DOHH2 (cell line): Measurements from ENCODE around the gene EGFLAM.

ENCODE experiments used
- H3F3A ChIP-seq: fragments of 200-600 bp; sonication (generic), shearing (Covaris generic); 2 replicates; pipeline ENCODE4 v1.6.0; 2016; ENCODE audit warnings: antibody characterized with exemption, mild to moderate bottlenecking; ENCODE audit not compliant: control insufficient read depth, insufficient read depth
- H3K27ac ChIP-seq: fragments of 200-600 bp; sonication (generic); 2 replicates; pipeline ENCODE4 v1.5.1; 2014; ENCODE audit warnings: low read depth, mild to moderate bottlenecking, low read length, moderate library complexity
- H3K27me3 ChIP-seq: fragments of 200-600 bp; sonication (generic); 2 replicates; pipeline ENCODE4 v1.6.1; 2014; ENCODE audit warnings: mild to moderate bottlenecking, low read length, mixed read lengths; ENCODE audit not compliant: control insufficient read depth
- H3K36me3 ChIP-seq: fragments of 200-600 bp; sonication (generic); 2 replicates; pipeline ENCODE4 v1.6.1; 2014; ENCODE audit warnings: mild to moderate bottlenecking, low read length, moderate library complexity, mixed read lengths; ENCODE audit not compliant: control insufficient read depth
- H3K4me1 ChIP-seq: fragments of 200-600 bp; sonication (generic); 2 replicates; pipeline ENCODE4 v1.6.1; 2014; ENCODE audit warnings: mild to moderate bottlenecking, low read length, mixed read lengths; ENCODE audit not compliant: control insufficient read depth
- H3K4me2 ChIP-seq: fragments of 200-600 bp; sonication (generic); 2 replicates; pipeline ENCODE4 v1.6.0; 2014; ENCODE audit warnings: mild to moderate bottlenecking, low read length, moderate library complexity
- H3K4me3 ChIP-seq: fragments of 200-600 bp; sonication (generic); 2 replicates; pipeline ENCODE4 v1.5.1; 2014; ENCODE audit warnings: mild to moderate bottlenecking, low read length, mixed read lengths
- H3K79me2 ChIP-seq: fragments of 200-600 bp; sonication (generic); 2 replicates; pipeline ENCODE4 v1.6.1; 2014; ENCODE audit warnings: mild to moderate bottlenecking, low read length, mixed read lengths; ENCODE audit not compliant: control insufficient read depth
- H3K9me2 ChIP-seq: fragments of 200-600 bp; sonication (generic); replicated peaks from 2 replicates; pipeline ENCODE4 v1.6.1; 2014; ENCODE audit warnings: mild to moderate bottlenecking, low read length, mixed read lengths; ENCODE audit not compliant: control insufficient read depth
- H3K9me3 ChIP-seq: fragments of 200-600 bp; sonication (generic); 2 replicates; pipeline ENCODE4 v1.6.1; 2014; ENCODE audit warnings: antibody characterized with exemption, low read length, mixed read lengths; ENCODE audit not compliant: control insufficient read depth, insufficient read depth
- H4K20me1 ChIP-seq: fragments of 200-600 bp; sonication (generic); 2 replicates; pipeline ENCODE4 v1.6.0; 2014; ENCODE audit warnings: low read depth, mild to moderate bottlenecking, antibody characterized with exemption, low read length, moderate library complexity; ENCODE audit not compliant: control insufficient read depth, insufficient read depth
- EZH2phosphoT487 ChIP-seq: fragments of 200-600 bp; sonication (generic); IDR thresholded peaks from 2 replicates; pipeline ENCODE4 v1.6.1; 2017; ENCODE audit warnings: borderline replicate concordance, mild to moderate bottlenecking, antibody characterized with exemption, low read length, moderate library complexity, mixed read lengths
- TF ChIP-seq, protein P1 (sequence below): fragments of 200-600 bp; sonication (generic); IDR thresholded peaks from one replicate; pipeline ENCODE4 v1.5.1; 2014; ENCODE audit warnings: antibody characterized with exemption, mild to moderate bottlenecking, low read depth, low read length; ENCODE audit not compliant: poor library complexity, severe bottlenecking

EGFLAM gene

DNA sequence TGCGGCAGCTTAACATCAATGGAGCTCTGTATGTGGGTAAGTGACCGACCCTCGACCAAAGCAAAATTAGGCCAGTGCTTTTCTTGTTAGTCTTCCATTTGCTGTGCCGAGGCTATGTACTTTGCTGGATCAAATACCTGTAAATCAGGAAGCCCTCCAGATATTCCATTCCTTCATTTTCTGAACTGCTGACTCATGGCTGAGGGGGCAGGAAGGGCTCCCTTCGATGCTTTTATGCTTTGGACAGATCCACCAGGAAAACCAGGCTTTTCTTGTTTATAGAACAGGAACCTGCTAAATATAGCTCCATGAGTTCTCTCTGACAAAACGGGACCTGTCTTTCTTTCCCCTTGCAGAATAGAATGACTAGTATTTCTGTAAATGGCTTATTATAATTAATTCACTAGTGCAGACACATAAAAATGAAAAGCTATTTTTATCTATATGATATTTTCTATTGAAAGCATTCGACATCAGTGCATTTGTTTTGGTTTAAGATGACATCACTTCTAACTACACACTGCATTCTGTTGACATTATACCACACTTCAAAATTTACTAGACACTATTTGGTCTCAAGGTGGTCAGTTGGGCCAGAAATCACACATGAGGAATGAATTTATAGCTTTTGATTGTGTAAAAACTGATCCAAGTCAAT lies 204.7 kb downstream of the EGFLAM start:
- no peaks in the 10 kb centered on the region for H4K20me1 ChIP-seq
- H3K36me3 ChIP-seq, result no peaks in the 10 kb centered on the region
- H3K4me1 ChIP-seq, result no peaks in the 10 kb centered on the region
- no peak overlapping the region for H3K4me3 ChIP-seq
- no peak overlapping the region for H3K27ac ChIP-seq
- peaks cover 39% of the 10 kb centered on the region for H3K27me3 ChIP-seq
- no peaks in the 10 kb centered on the region for H3K79me2 ChIP-seq
- H3K9me3 ChIP-seq, result no peaks in the 10 kb centered on the region
- no peaks in the 10 kb centered on the region for H3K9me2 ChIP-seq
- no peak overlapping the region for H3K4me2 ChIP-seq
- no peaks in the 10 kb centered on the region for H3F3A ChIP-seq
- TF ChIP-seq, protein P1, sequence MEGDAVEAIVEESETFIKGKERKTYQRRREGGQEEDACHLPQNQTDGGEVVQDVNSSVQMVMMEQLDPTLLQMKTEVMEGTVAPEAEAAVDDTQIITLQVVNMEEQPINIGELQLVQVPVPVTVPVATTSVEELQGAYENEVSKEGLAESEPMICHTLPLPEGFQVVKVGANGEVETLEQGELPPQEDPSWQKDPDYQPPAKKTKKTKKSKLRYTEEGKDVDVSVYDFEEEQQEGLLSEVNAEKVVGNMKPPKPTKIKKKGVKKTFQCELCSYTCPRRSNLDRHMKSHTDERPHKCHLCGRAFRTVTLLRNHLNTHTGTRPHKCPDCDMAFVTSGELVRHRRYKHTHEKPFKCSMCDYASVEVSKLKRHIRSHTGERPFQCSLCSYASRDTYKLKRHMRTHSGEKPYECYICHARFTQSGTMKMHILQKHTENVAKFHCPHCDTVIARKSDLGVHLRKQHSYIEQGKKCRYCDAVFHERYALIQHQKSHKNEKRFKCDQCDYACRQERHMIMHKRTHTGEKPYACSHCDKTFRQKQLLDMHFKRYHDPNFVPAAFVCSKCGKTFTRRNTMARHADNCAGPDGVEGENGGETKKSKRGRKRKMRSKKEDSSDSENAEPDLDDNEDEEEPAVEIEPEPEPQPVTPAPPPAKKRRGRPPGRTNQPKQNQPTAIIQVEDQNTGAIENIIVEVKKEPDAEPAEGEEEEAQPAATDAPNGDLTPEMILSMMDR, result no peak
- TF ChIP-seq EZH2phosphoT487, result no peak

DNA sequence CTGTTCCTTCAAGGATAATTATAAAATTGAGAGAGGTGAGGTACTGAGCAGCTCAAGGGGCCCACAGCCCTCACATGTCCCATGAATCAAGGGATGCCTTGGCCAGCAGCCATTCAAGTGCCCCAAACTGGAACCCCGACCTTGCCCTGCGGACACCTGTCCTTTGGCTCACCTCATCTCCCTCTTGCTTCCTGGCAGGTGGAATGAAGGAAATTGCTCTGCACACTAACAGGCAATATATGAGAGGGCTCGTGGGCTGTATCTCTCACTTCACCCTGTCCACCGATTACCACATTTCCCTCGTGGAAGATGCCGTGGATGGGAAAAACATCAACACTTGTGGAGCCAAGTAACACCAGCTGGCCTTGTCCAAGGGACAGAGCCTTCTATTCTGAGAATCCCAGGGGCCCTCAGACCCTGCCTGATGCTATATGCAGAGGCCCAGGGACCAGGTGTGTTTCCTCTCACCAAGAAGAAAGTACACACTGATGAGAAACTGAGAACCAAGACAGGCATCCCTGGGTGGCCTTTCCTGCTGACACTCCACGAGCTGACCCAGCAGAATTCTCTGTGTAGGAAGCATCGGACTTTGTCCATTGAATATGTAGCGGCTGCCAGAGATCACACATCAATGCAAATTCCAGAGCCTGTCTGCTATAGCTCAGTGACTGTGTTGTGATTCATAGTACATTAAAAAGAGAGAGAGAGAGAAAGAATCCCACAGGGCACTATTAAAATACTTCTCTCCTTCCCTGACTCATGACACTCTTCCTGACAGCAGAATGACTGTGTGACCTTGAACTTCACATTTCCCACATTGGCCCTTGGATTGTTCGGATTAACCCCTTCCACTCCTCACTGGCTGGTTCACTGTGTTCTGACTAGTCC lies 205.5 kb downstream of the EGFLAM start:
- H3K9me3 ChIP-seq, result no peaks in the 10 kb centered on the region
- TF ChIP-seq, protein P1, result no peak
- TF ChIP-seq EZH2phosphoT487, result no peak
- peaks cover 33% of the 10 kb centered on the region for H3K27me3 ChIP-seq
- H3K27ac ChIP-seq, result no peak overlapping the region
- H3F3A ChIP-seq, result no peaks in the 10 kb centered on the region
- no peak overlapping the region for H3K4me3 ChIP-seq
- H4K20me1 ChIP-seq, result no peaks in the 10 kb centered on the region
- no peak overlapping the region for H3K4me2 ChIP-seq
- no peaks in the 10 kb centered on the region for H3K4me1 ChIP-seq
- H3K9me2 ChIP-seq, result no peaks in the 10 kb centered on the region
- H3K36me3 ChIP-seq, result no peaks in the 10 kb centered on the region
- no peaks in the 10 kb centered on the region for H3K79me2 ChIP-seq

DNA sequence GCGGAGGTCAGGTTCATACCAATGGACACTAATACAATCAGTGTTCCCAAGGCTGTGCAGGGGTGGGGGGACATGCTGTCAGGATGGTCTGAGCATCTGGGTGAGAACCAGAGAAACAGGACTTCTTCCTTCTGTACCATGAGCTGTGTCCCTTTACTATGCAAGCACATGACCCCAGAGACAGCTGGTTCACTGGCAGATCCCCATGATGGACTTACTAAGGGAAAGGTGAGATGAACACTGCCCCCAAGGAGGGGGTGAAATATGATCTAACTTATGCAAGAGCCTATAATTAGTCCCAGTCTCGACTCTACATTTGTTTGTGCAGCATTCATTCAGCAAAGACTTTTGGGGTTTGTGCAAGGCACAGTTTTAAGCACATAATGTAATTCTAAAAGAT lies 206.7 kb downstream of the EGFLAM start:
- Histone ChIP-seq H3K9me3 (no peaks in the 10 kb centered on the region), H3K27me3 (peaks cover 27% of the 10 kb centered on the region), H3K79me2 (no peaks in the 10 kb centered on the region), H3K36me3 (no peaks in the 10 kb centered on the region), H3K4me3 (no peak overlapping the region), H3K4me1 (no peaks in the 10 kb centered on the region), H3K27ac (no peak overlapping the region), H4K20me1 (no peaks in the 10 kb centered on the region), H3K9me2 (no peaks in the 10 kb centered on the region), H3F3A (no peaks in the 10 kb centered on the region), H3K4me2 (no peak overlapping the region)
- TF ChIP-seq EZH2phosphoT487, result no peak
- TF ChIP-seq, protein P1, result no peak
